IMR-90 (cell line): ENCODE data around the gene CGB5.
"Not testable (repeated sequence)": the region's sequence is repeated elsewhere in the genome, so short reads cannot be mapped to it uniquely, and the experiment has no call there.

Source experiments
- CTCF ChIP-seq: conservative IDR thresholded peaks from 2 replicates; pipeline ENCODE4 v1.5.1; 2012; ENCODE audit warnings: mild to moderate bottlenecking, low read depth, low read length, improper control_type of control experiment
- POLR2A ChIP-seq: IDR thresholded peaks from 2 replicates; pipeline ENCODE4 v1.6.1; 2012; ENCODE audit warnings: mild to moderate bottlenecking, low read depth, low read length
- USF2 ChIP-seq: fragments of 150-350 bp; IDR thresholded peaks from 2 replicates; pipeline ENCODE4 v1.6.1; 2017; ENCODE audit warnings: mild to moderate bottlenecking, antibody characterized with exemption, low read length, low read depth

GRCh38 chr19:49049011-49049410 lies 5.4 kb downstream of the CGB5 start, which contains the start of gene CGB8:
- TF ChIP-seq CTCF, USF2, POLR2A: not testable (repeated sequence)
